ENCODE results near the gene CD63. TPM values are rescaled to one million over a fixed set of nuclear protein-coding genes. Genes with fewer than 3 reads are reported as not detected.

Gene CD63
- total RNA-seq, 2 experiments from 2014 or later, result 99.6 to 101 TPM

GRCh38 chr12:55713721-55714120 lies 15.1 kb downstream of the CD63 start:
- Mint-ChIP-seq H3K9me3 (no peaks in the 10 kb centered on the region), H3K27ac (no peak overlapping the region), H3K4me3 (no peak overlapping the region), H3K27me3 (peaks cover 9% of the 10 kb centered on the region), H3K36me3 (ENCODE audit: low read depth) (peaks cover 3% of the 10 kb centered on the region), H3K4me1 (ENCODE audit: low read depth) (peaks cover 24% of the 10 kb centered on the region)
- ATAC-seq, result no peak
- ChIA-PET CTCF (interaction anchor here (1.1 to 1.2 kb wide), 2 partner anchors 25 to 595 kb away, joined by 3 to 4 read pairs; no protein-coding TSS in a partner anchor), POLR2A (no interaction called here)
- intact Hi-C loops (cut with micrococcal nuclease), result no loop called here
- DNase-seq, result no peak
- TF ChIP-seq, protein P1, sequence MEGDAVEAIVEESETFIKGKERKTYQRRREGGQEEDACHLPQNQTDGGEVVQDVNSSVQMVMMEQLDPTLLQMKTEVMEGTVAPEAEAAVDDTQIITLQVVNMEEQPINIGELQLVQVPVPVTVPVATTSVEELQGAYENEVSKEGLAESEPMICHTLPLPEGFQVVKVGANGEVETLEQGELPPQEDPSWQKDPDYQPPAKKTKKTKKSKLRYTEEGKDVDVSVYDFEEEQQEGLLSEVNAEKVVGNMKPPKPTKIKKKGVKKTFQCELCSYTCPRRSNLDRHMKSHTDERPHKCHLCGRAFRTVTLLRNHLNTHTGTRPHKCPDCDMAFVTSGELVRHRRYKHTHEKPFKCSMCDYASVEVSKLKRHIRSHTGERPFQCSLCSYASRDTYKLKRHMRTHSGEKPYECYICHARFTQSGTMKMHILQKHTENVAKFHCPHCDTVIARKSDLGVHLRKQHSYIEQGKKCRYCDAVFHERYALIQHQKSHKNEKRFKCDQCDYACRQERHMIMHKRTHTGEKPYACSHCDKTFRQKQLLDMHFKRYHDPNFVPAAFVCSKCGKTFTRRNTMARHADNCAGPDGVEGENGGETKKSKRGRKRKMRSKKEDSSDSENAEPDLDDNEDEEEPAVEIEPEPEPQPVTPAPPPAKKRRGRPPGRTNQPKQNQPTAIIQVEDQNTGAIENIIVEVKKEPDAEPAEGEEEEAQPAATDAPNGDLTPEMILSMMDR (IDR thresholded peaks at IDR 0.05), result no peak

DNA sequence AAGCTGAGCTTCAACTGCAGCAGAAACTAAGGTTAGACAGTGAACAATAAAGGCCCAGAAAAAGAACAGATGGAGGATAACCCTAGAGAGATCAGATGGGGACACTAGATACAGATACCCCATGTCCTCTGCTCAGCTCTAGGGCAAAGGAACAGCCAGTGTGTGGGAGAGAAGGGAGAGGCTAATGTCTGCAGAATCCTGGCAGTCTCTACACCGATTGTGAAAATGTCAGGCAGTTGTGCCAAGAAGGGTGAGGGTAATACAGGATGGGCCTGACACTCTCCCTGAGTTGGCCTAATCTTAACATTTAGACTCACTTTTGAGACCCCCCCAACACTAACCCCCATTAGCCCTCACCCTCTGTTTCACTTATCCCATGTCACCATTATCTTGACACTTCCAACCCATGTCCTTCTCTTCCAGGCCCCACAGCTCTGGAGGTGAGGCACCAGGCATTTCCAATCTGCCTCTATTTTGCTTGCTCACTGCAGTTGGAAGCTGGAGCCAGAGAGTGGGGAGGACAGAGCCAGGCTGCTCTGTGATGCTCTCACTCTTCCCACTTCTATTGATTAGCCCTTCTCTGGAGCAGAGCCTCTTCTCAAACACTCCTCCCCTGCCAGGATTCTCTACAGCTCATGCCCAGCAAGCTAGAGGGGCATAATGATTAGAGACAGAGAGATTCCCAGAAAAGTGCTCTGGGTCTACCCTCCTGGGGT lies 16.0 kb downstream of the CD63 start:
- DNase-seq, result no peak
- POLR2A ChIA-PET, result no interaction called here
- no peak for ATAC-seq
- Mint-ChIP-seq H3K36me3 (ENCODE audit: low read depth) (peaks cover 3% of the 10 kb centered on the region), H3K4me3 (no peak overlapping the region), H3K4me1 (ENCODE audit: low read depth) (peaks cover 25% of the 10 kb centered on the region), H3K27me3 (peaks cover 16% of the 10 kb centered on the region), H3K9me3 (no peaks in the 10 kb centered on the region), H3K27ac (no peak overlapping the region)
- intact Hi-C loops (cut with micrococcal nuclease), result no loop called here
- CTCF ChIA-PET, result interaction anchor here (1.1 to 2.4 kb wide), 4 partner anchors 11 to 596 kb away, joined by 3 to 12 read pairs (median 6); no protein-coding TSS in a partner anchor
- TF ChIP-seq, protein P1 (IDR thresholded peaks at IDR 0.05), result no peak

GRCh38 chr12:55711786-55712553 lies 16.8 kb downstream of the CD63 start:
- DNase-seq (no peak), ATAC-seq (no peak)
- TF ChIP-seq, protein P1 (IDR thresholded peaks at IDR 0.05), result no peak
- Mint-ChIP-seq H3K4me3 (no peak overlapping the region), H3K27ac (no peak overlapping the region), H3K4me1 (ENCODE audit: low read depth) (peaks cover 20% of the 10 kb centered on the region), H3K36me3 (ENCODE audit: low read depth) (peaks cover 3% of the 10 kb centered on the region), H3K27me3 (peaks cover 20% of the 10 kb centered on the region), H3K9me3 (no peaks in the 10 kb centered on the region)
- CTCF ChIA-PET, result interaction anchor here (1.5 to 2.4 kb wide), 2 partner anchors 12 to 55 kb away, joined by 7 to 12 read pairs; no protein-coding TSS in a partner anchor
- intact Hi-C loops (cut with micrococcal nuclease), result no loop called here
- POLR2A ChIA-PET, result interaction anchor here (1.2 kb wide), 1 partner anchor 17 kb away, joined by 4 read pairs; the partner anchor contains the start of gene CD63

DNA sequence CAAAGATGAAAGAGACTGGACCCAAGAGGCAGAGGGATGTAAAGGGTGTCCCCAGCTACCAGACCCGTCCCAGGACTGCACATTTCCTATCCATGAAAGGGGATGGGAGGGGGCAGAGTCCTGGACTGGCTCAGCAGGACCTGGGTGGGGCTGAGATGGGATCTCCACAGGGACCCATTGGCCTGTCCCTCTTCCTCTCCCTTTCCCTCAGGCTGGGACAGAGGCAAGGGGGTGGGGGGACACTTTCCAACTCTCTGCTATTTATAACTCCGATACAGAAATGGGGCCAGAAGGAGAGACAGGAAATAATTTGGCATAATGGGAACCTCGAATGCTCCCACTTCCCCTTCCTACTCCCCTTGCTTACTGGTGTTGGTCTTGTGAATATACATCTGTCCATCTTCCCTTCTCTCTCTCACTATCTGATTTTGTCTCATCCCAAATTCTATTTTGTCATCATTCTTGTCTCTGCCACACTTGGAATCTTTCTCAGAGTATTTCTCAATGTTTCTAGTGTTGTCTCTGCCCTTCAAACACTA lies 20.0 kb downstream of the CD63 start:
- ATAC-seq (no peak), DNase-seq (no peak)
- ChIA-PET POLR2A (no interaction called here), CTCF (no interaction called here)
- TF ChIP-seq, protein P1 (IDR thresholded peaks at IDR 0.05), result no peak
- peaks cover 22% of the 10 kb centered on the region for H3K27me3 Mint-ChIP-seq
- H3K9me3 Mint-ChIP-seq, result no peaks in the 10 kb centered on the region
- peaks cover 12% of the 10 kb centered on the region for H3K4me1 Mint-ChIP-seq (ENCODE audit: low read depth)
- peak overlapping the region; percentile 73 for H3K4me3 Mint-ChIP-seq
- no peak overlapping the region for H3K27ac Mint-ChIP-seq
- no peaks in the 10 kb centered on the region for H3K36me3 Mint-ChIP-seq (ENCODE audit: low read depth)
- intact Hi-C loops (cut with micrococcal nuclease), result no loop called here
